CD4-positive, alpha-beta T cell treated with Interleukin-17A for 1 hour (primary cell): Measurements from ENCODE around the gene BLTP1.
"Not testable (repeated sequence)": the region's sequence is repeated elsewhere in the genome, so short reads cannot be mapped to it uniquely, and the experiment has no call there.

ENCODE experiments used
- DNase-seq: peaks from one replicate; pipeline ENCODE4 v3.0.0-alpha.2; 2020

Gene BLTP1

GRCh38 chr4:122151982-122152710 is at the start of gene BLTP1:
TSS of gene BLTP1 (plus strand) at chr4:122152331. CDS start at chr4:122170648, 18,317 bp downstream.
- DNase-seq = peak; percentile 91

GRCh38 chr4:122104184-122104583 is 47.9 kb upstream of the BLTP1 start:
- DNase-seq = no peak

GRCh38 chr4:122107680-122108079 is 44.5 kb upstream of the BLTP1 start:
- no peak for DNase-seq

- not testable (repeated sequence) for DNase-seq
These were observed 41.8 kb upstream of the BLTP1 start for GRCh38 chr4:122110304-122110703.

- peak; percentile 44 for DNase-seq
These were observed 34.4 kb upstream of the BLTP1 start for GRCh38 chr4:122117743-122118142.

GRCh38 chr4:122118243-122118642 is 33.9 kb upstream of the BLTP1 start:
- DNase-seq = no peak

GRCh38 chr4:122119739-122120138 is 32.4 kb upstream of the BLTP1 start:
- no peak for DNase-seq

- DNase-seq = no peak
These were observed 30.5 kb upstream of the BLTP1 start for GRCh38 chr4:122121593-122121992.

- no peak for DNase-seq
These were observed 30.0 kb upstream of the BLTP1 start for GRCh38 chr4:122122083-122122482.

- DNase-seq = no peak
These were observed 23.1 kb upstream of the BLTP1 start for GRCh38 chr4:122129061-122129460.

- peak; percentile 50 for DNase-seq
These were observed 20.5 kb upstream of the BLTP1 start for GRCh38 chr4:122131562-122132157.

- no peak for DNase-seq
These were observed 19.2 kb upstream of the BLTP1 start for GRCh38 chr4:122132891-122133290.

- DNase-seq = no peak
These were observed 13.0 kb upstream of the BLTP1 start for GRCh38 chr4:122139139-122139538.

GRCh38 chr4:122140834-122141233 is 11.3 kb upstream of the BLTP1 start:
- no peak for DNase-seq

- DNase-seq = no peak
These were observed 9.4 kb upstream of the BLTP1 start for GRCh38 chr4:122142687-122143086.

GRCh38 chr4:122146652-122147051 is 5.5 kb upstream of the BLTP1 start:
- no peak for DNase-seq

GRCh38 chr4:122150931-122151330 is 1.2 kb upstream of the BLTP1 start:
- DNase-seq = peak; percentile 45

GRCh38 chr4:122152711-122153226 is 638 bp downstream of the BLTP1 start:
- DNase-seq = peak; percentile 41

- peak; percentile 26 for DNase-seq
These were observed 4.7 kb downstream of the BLTP1 start for GRCh38 chr4:122156819-122157218.

GRCh38 chr4:122163301-122163700 is 11.2 kb downstream of the BLTP1 start:
- no peak for DNase-seq

- no peak for DNase-seq
These were observed 11.6 kb downstream of the BLTP1 start for GRCh38 chr4:122163767-122164166.

GRCh38 chr4:122167369-122167768 is 15.2 kb downstream of the BLTP1 start:
- no peak for DNase-seq

GRCh38 chr4:122170775-122171174 is 18.6 kb downstream of the BLTP1 start:
- DNase-seq = no peak

GRCh38 chr4:122171323-122171722 is 19.2 kb downstream of the BLTP1 start:
- DNase-seq = no peak
